Memory B cell (primary cell): ENCODE data around the gene PNPLA1.

Source experiments
- ATAC-seq: fragments of 150-1000 bp; cut with Tn5 transposase; 2 replicates; pipeline ENCODE4 v1.10.0; 2021; ENCODE audit warnings: low read depth, mild to moderate bottlenecking, moderate library complexity
- DNase-seq, 2 donors: peaks; one replicate each; pipeline ENCODE4 v3.0.0; 2022; ENCODE audit warnings: low spot score in 2 of 2
- H3K27ac Mint-ChIP-seq: one replicate; pipeline ENCODE4 v1.8.0; 2022; ENCODE audit warnings: mild to moderate bottlenecking, moderate library complexity, mixed read lengths
- H3K27me3 Mint-ChIP-seq: one replicate; pipeline ENCODE4 v1.8.0; 2022; ENCODE audit warnings: mixed read lengths
- H3K36me3 Mint-ChIP-seq: one replicate; pipeline ENCODE4 v1.8.0; 2022; ENCODE audit warnings: mild to moderate bottlenecking, mixed read lengths
- H3K4me1 Mint-ChIP-seq: one replicate; pipeline ENCODE4 v1.8.0; 2022; ENCODE audit warnings: mixed read lengths
- H3K4me3 Mint-ChIP-seq: one replicate; pipeline ENCODE4 v1.8.0; 2022; ENCODE audit warnings: mild to moderate bottlenecking, moderate library complexity, mixed read lengths
- H3K9me3 Mint-ChIP-seq: one replicate; pipeline ENCODE4 v1.8.0; 2022; ENCODE audit warnings: mixed read lengths

PNPLA1 gene

GRCh38 chr6:36266913-36267644 lies 2.8 kb upstream of the PNPLA1 start:
- H3K36me3 Mint-ChIP-seq, result peaks cover 2% of the 10 kb centered on the region
- H3K9me3 Mint-ChIP-seq, result peaks cover 2% of the 10 kb centered on the region
- no peak for ATAC-seq
- DNase-seq, result no peak
- H3K27ac Mint-ChIP-seq, result no peak overlapping the region
- H3K4me1 Mint-ChIP-seq, result no peaks in the 10 kb centered on the region
- no peak overlapping the region for H3K4me3 Mint-ChIP-seq
- H3K27me3 Mint-ChIP-seq, result peaks cover 10% of the 10 kb centered on the region

- H3K4me3 Mint-ChIP-seq, result no peak overlapping the region
- peaks cover 2% of the 10 kb centered on the region for H3K36me3 Mint-ChIP-seq
- no peaks in the 10 kb centered on the region for H3K4me1 Mint-ChIP-seq
- H3K27ac Mint-ChIP-seq, result no peak overlapping the region
- ATAC-seq (no peak), DNase-seq (no peak)
- peaks cover 2% of the 10 kb centered on the region for H3K9me3 Mint-ChIP-seq
- H3K27me3 Mint-ChIP-seq, result peaks cover 12% of the 10 kb centered on the region
Observed at GRCh38 chr6:36267731-36268477, 2.0 kb upstream of the PNPLA1 start.

- Mint-ChIP-seq H3K4me3 (no peak overlapping the region), H3K36me3 (peaks cover 2% of the 10 kb centered on the region), H3K27ac (no peak overlapping the region), H3K27me3 (peaks cover 15% of the 10 kb centered on the region), H3K9me3 (peaks cover 2% of the 10 kb centered on the region), H3K4me1 (no peaks in the 10 kb centered on the region)
- no peak for ATAC-seq
- DNase-seq, result no peak
Observed at GRCh38 chr6:36268478-36269275, 1.2 kb upstream of the PNPLA1 start.

- H3K36me3 Mint-ChIP-seq, result no peaks in the 10 kb centered on the region
Observed at GRCh38 chr6:36272234-36272633, 2.4 kb downstream of the PNPLA1 start.

GRCh38 chr6:36273067-36273466 lies 3.2 kb downstream of the PNPLA1 start:
- Mint-ChIP-seq H3K4me1 (no peaks in the 10 kb centered on the region), H3K36me3 (no peaks in the 10 kb centered on the region), H3K27me3 (peaks cover 22% of the 10 kb centered on the region), H3K4me3 (no peak overlapping the region), H3K9me3 (no peaks in the 10 kb centered on the region), H3K27ac (no peak overlapping the region)
- ATAC-seq (no peak), DNase-seq (no peak)

More at GRCh38 chr6:36272234-36272633, 2.4 kb downstream of the PNPLA1 start:
- Mint-ChIP-seq H3K27ac (no peak overlapping the region), H3K27me3 (peaks cover 22% of the 10 kb centered on the region), H3K4me1 (no peaks in the 10 kb centered on the region), H3K9me3 (no peaks in the 10 kb centered on the region), H3K4me3 (no peak overlapping the region)
- ATAC-seq, result no peak
- DNase-seq, result no peak

- no peaks in the 10 kb centered on the region for H3K4me1 Mint-ChIP-seq
- peaks cover 23% of the 10 kb centered on the region for H3K27me3 Mint-ChIP-seq
- DNase-seq (no peak), ATAC-seq (no peak)
- H3K36me3 Mint-ChIP-seq, result no peaks in the 10 kb centered on the region
- H3K9me3 Mint-ChIP-seq, result no peaks in the 10 kb centered on the region
- H3K4me3 Mint-ChIP-seq, result no peak overlapping the region
- H3K27ac Mint-ChIP-seq, result no peak overlapping the region
Observed at GRCh38 chr6:36273802-36274514, 4.1 kb downstream of the PNPLA1 start.

- peaks cover 5% of the 10 kb centered on the region for H3K4me1 Mint-ChIP-seq
- no peak for ATAC-seq
Observed at GRCh38 chr6:36276581-36277536, 7.0 kb downstream of the PNPLA1 start.

GRCh38 chr6:36277946-36278470 lies 8.1 kb downstream of the PNPLA1 start:
- peaks cover 8% of the 10 kb centered on the region for H3K4me1 Mint-ChIP-seq
- peaks cover 3% of the 10 kb centered on the region for H3K9me3 Mint-ChIP-seq
- no peak overlapping the region for H3K27ac Mint-ChIP-seq
- H3K27me3 Mint-ChIP-seq, result peaks cover 21% of the 10 kb centered on the region
- no peaks in the 10 kb centered on the region for H3K36me3 Mint-ChIP-seq
- ATAC-seq, result no peak
- no peak overlapping the region for H3K4me3 Mint-ChIP-seq
- no peak for DNase-seq

More at GRCh38 chr6:36276581-36277536, 7.0 kb downstream of the PNPLA1 start:
- H3K36me3 Mint-ChIP-seq, result no peaks in the 10 kb centered on the region
- peaks cover 1% of the 10 kb centered on the region for H3K9me3 Mint-ChIP-seq
- DNase-seq, result no peak
- peaks cover 21% of the 10 kb centered on the region for H3K27me3 Mint-ChIP-seq
- H3K4me3 Mint-ChIP-seq, result no peak overlapping the region
- no peak overlapping the region for H3K27ac Mint-ChIP-seq

- Mint-ChIP-seq H3K4me1 (peaks cover 8% of the 10 kb centered on the region), H3K36me3 (no peaks in the 10 kb centered on the region), H3K27me3 (peaks cover 27% of the 10 kb centered on the region), H3K4me3 (no peak overlapping the region), H3K9me3 (peaks cover 3% of the 10 kb centered on the region), H3K27ac (no peak overlapping the region)
- DNase-seq (peak in 1 of 2 donors; percentile 7), ATAC-seq (peak; percentile 79)
Observed at GRCh38 chr6:36280467-36280866, 10.6 kb downstream of the PNPLA1 start.

- peaks cover 30% of the 10 kb centered on the region for H3K27me3 Mint-ChIP-seq
- DNase-seq (no peak), ATAC-seq (no peak)
- H3K4me3 Mint-ChIP-seq, result no peak overlapping the region
- peaks cover 8% of the 10 kb centered on the region for H3K4me1 Mint-ChIP-seq
- no peaks in the 10 kb centered on the region for H3K36me3 Mint-ChIP-seq
- H3K27ac Mint-ChIP-seq, result no peak overlapping the region
- H3K9me3 Mint-ChIP-seq, result peaks cover 3% of the 10 kb centered on the region
Observed at GRCh38 chr6:36280983-36281382, 11.1 kb downstream of the PNPLA1 start.

- H3K27me3 Mint-ChIP-seq, result peaks cover 30% of the 10 kb centered on the region
- ATAC-seq (no peak), DNase-seq (no peak)
Observed at GRCh38 chr6:36283608-36284007, 13.7 kb downstream of the PNPLA1 start.

GRCh38 chr6:36284359-36284758 lies 14.5 kb downstream of the PNPLA1 start:
- Mint-ChIP-seq H3K9me3 (peaks cover 3% of the 10 kb centered on the region), H3K4me3 (no peak overlapping the region), H3K4me1 (peaks cover 8% of the 10 kb centered on the region), H3K27me3 (peaks cover 28% of the 10 kb centered on the region), H3K36me3 (no peaks in the 10 kb centered on the region), H3K27ac (no peak overlapping the region)
- no peak for DNase-seq
- no peak for ATAC-seq

More at GRCh38 chr6:36283608-36284007, 13.7 kb downstream of the PNPLA1 start:
- no peaks in the 10 kb centered on the region for H3K36me3 Mint-ChIP-seq
- H3K4me1 Mint-ChIP-seq, result peaks cover 8% of the 10 kb centered on the region
- no peak overlapping the region for H3K4me3 Mint-ChIP-seq
- no peak overlapping the region for H3K27ac Mint-ChIP-seq
- H3K9me3 Mint-ChIP-seq, result peaks cover 3% of the 10 kb centered on the region
